Suppressor macrophage (primary cell): ENCODE data around the gene USF2.

ENCODE experiments used
- DNase-seq, 4 experiments: peaks; one replicate each; pipeline ENCODE4 v3.0.0-alpha.2; 2020 to 2022

USF2 gene

DNA sequence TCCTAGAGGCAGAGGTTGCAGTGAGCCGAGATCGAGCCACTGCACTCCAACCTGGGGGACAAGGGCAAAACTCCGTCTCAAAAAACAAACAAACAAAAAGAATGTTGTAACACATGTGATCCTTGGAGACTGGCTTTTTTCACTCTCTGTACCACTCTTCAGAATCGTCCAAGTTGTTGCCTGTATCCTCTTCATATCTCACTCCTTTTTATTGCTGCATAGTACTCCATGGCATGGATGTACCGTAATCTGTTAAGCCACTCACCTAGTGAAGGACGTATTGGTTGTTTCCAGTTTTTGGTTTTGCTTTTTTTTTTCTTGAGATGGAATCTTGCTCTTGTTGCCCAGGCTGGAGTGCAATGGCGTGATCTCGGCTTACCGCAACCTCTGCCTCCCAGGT, 53.3 kb downstream of the USF2 start:
- no peak for DNase-seq

DNA sequence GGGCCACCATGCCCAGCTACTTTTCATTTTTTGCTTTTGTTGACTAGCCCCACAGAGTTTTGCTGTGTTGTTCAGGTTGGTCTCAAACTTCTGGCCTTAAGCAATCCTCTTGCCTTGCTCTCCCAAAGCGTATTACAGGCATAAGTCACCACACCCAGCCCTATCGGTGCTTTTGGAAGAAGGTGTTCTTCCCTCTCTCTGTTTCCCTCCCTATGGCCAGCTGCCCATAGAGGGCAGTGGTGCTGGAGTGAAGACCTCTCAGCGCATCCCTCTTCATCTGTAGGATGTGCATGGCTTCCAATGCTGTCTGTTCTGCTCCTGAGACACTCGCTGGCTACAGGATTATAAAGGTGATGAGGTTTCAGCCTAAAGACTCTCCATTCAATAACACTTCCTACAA, 58.9 kb downstream of the USF2 start:
- no peak for DNase-seq

DNA sequence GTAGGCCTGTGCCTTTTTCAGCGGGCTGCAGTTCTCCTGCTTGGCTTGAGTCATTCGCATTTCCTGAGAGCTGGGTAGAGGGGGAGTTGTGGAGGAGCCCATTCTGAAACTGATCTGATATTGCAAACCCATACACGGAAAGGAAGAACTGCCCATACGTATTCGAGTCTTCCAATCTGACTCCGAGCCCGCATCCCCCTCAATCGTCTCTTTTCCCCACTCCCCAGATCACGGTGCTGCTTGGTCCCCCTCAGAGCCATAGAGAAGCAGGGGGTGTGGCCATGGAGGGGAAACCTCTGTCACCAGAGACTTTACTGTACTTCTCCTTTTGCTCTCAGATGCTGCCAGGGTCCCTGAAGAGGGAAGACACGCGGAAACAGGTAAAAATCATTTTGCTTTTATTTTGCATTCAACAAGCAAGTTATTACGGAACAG, 60.1 kb downstream of the USF2 start, which contains the start of gene CD22:
Gene CD22, plus strand, starts transcription at position 337 of the 435 bp plus-strand sequence. CDS start 2,854 bp downstream, outside the sequence.
- peak in 3 of 4 experiments; percentile 44 to 50 (median 47) for DNase-seq

DNA sequence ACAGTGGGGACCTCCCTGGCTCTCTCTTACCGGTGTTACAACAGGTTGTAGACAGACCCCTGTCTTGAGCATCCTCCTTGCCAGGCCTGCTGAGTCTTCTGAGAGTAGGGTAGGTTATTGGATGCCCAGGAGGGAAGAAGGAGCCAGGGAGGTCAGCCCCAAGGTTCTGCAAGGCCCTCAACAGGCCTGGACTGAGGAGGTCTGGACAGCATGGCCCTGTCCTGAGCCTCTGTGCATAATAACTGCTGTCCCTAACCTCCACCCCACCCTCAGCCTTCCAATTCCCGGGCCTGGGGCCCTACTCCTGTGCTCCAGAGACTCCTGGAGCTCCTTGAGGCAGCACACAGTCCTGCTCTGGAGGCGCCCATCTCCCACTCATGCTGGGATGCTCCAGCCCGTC, 60.6 kb downstream of the USF2 start:
- DNase-seq, result no peak
